K562 (cell line): ENCODE results near the gene ERF. TPM values are rescaled to one million over a fixed set of nuclear protein-coding genes. Genes with fewer than 3 reads are reported as not detected.

Experiments
- ATF2 ChIP-seq: sonication (generic); formaldehyde crosslinking; IDR thresholded peaks from 2 replicates; pipeline ENCODE4 v1.8.1; 2022; ENCODE audit warnings: missing genetic modification reagents
- DPF2 ChIP-seq: fragments of 450-650 bp; IDR thresholded peaks from 2 replicates; pipeline ENCODE4 v1.6.1; 2016
- MAZ ChIP-seq, 2 experiments: fragments of 450-650 bp in 1 of 2; sonication (generic) in 1 of 2; formaldehyde crosslinking; IDR thresholded peaks in 1 of 2; conservative IDR thresholded peaks in 1 of 2; 2 replicates each; pipeline versions ENCODE4 v1.4.0 to v1.5.0; 2020; ENCODE audit warnings: mild to moderate bottlenecking in 1 of 2, missing genetic modification reagents in 1 of 2
- MBD1 ChIP-seq: fragments of 250-450 bp; sonication (Bioruptor Pico); IDR thresholded peaks from 2 replicates; pipeline ENCODE4 v1.8.0; 2022; ENCODE audit warnings: inconsistent platforms
- MCM5 ChIP-seq: fragments of 450-650 bp; IDR thresholded peaks from 2 replicates; pipeline ENCODE4 v1.6.1; 2016; ENCODE audit warnings: low read depth
- MXI1 ChIP-seq: IDR thresholded peaks from 2 replicates; pipeline ENCODE4 v1.6.1; 2011; ENCODE audit warnings: low read depth, mild to moderate bottlenecking, improper control_type of control experiment, low read length
- NCOA1 ChIP-seq: fragments of 450-650 bp; IDR thresholded peaks from 2 replicates; pipeline ENCODE4 v1.6.1; 2016; ENCODE audit warnings: low read depth
- NCOR1 ChIP-seq: fragments of 450-650 bp; IDR thresholded peaks from 2 replicates; pipeline ENCODE4 v1.6.1; 2016; ENCODE audit warnings: mild to moderate bottlenecking, moderate library complexity
- NKRF ChIP-seq: fragments of 450-650 bp; IDR thresholded peaks from 2 replicates; pipeline ENCODE4 v1.6.1; 2016; ENCODE audit warnings: borderline replicate concordance
- POLR2A ChIP-seq: fragments of 450-650 bp; conservative IDR thresholded peaks from 2 replicates; pipeline ENCODE4 v1.6.1; 2016
- POLR2H ChIP-seq: IDR thresholded peaks from 2 replicates; pipeline ENCODE4 v1.6.1; 2016; ENCODE audit warnings: missing genetic modification characterization, low read depth, mild to moderate bottlenecking, control low read depth, missing compliant biosample characterization, moderate library complexity
- PPARD ChIP-seq: fragments of 250-450 bp; sonication (Bioruptor Pico); IDR thresholded peaks from 2 replicates; pipeline ENCODE4 v1.8.0; 2022; ENCODE audit warnings: inconsistent platforms, mild to moderate bottlenecking, moderate library complexity
- RAD51 ChIP-seq: fragments of 450-650 bp; IDR thresholded peaks from 2 replicates; pipeline ENCODE4 v1.7.1; 2016; ENCODE audit warnings: low read depth, mild to moderate bottlenecking, borderline replicate concordance
- STAT5B ChIP-seq: fragments of 250-450 bp; sonication (Bioruptor Pico); IDR thresholded peaks from 2 replicates; pipeline ENCODE4 v1.8.0; 2021; ENCODE audit warnings: mild to moderate bottlenecking, inconsistent platforms
- THAP12 ChIP-seq: fragments of 250-450 bp; sonication (Bioruptor Pico); IDR thresholded peaks from 2 replicates; pipeline ENCODE4 v1.9.0; 2021; ENCODE audit warnings: mild to moderate bottlenecking, inconsistent platforms
- USF1 ChIP-seq: sonication (generic); formaldehyde crosslinking; IDR thresholded peaks from 2 replicates; pipeline ENCODE4 v1.9.0; 2022; ENCODE audit warnings: mild to moderate bottlenecking, missing genetic modification reagents
- XRCC4 ChIP-seq: IDR thresholded peaks from one replicate; pipeline ENCODE4 v1.6.1; 2011; ENCODE audit not compliant: insufficient read depth, insufficient read length; ENCODE audit errors: extremely low read depth
- ZBTB7A ChIP-seq: IDR thresholded peaks from 2 replicates; pipeline ENCODE4 v1.6.1; 2011; ENCODE audit warnings: low read depth, mild to moderate bottlenecking, low read length, moderate library complexity, borderline replicate concordance; ENCODE audit not compliant: control insufficient read depth
- polyA plus RNA-seq, 8 experiments: library from polyadenylated mRNA; depleted of rRNA in 4 of 8; stranded (reverse) in 5 of 8; unstranded in 3 of 8; fragments of >200 nt; fragmentation: Nextera tagmentation in 2 of 8; fragmentation: Illumina TruSeq in 1 of 8; extraction: Ambion mirVana in 2 of 8; extraction: Trizol in 1 of 8; gene quantifications; 2 replicates each; pipeline versions ENCODE4 v1.2.1 to v1.2.3, GENCODE V29; 2011 to 2014; ENCODE audit warnings: inconsistent platforms in 1 of 8, missing spikeins in 1 of 8
- total RNA-seq, 7 experiments: library from RNA; depleted of rRNA in 6 of 7; stranded (reverse); fragments of >200 nt in 6 of 7; fragmentation: Illumina TruSeq in 2 of 7; extraction: Trizol in 2 of 7; gene quantifications; 2 replicates each; pipeline versions ENCODE4 v1.2.1 to v1.2.3, GENCODE V29; 2011 to 2021; ENCODE audit warnings: low replicate concordance in 1 of 7

ERF gene
- total and polyA plus RNA-seq, 9 of the 15 experiments (the other 6 are each of a cell fraction or from before 2014, with no cell fraction given): 0.03 to 75.4 (median 27.0) TPM

GRCh38 chr19:42253245-42254088 lies 1.5 kb downstream of the ERF start (continued):
- TF ChIP-seq USF1 (CRISPR knock-in tag) (peak; percentile 55), POLR2A (peak; percentile 68), MCM5 (no peak), THAP12 (no peak), NCOR1 (no peak), DPF2 (0 out of 2 replicates have a peak, but pooled peaks have one; percentile 30), PPARD (CRISPR knock-in tag) (no peak), NKRF (peak; percentile 86), MAZ (CRISPR knock-in tag; conservative IDR thresholded peaks at IDR 0.05 in 1 of 2, IDR thresholded peaks at IDR 0.05 in 1 of 2) (peak; percentile 32 to 62; a peak in 3 of 4 replicates), MXI1 (peak; percentile 66; the same call in 1 of the 2 replicates), STAT5B (no peak), ATF2 (no peak), NCOA1 (peak; percentile 12; the same call in 1 of the 2 replicates), POLR2H (tag) (0 out of 2 replicates have a peak, but pooled peaks have one; percentile 29), ZBTB7A (peak; percentile 44; the same call in 1 of the 2 replicates), RAD51 (peak; percentile 40; the same call in 1 of the 2 replicates), MBD1 (no peak), XRCC4 (no peak)
